HG03442 (cell line): ENCODE measurements around the gene PVALB.

Experiments
- ATAC-seq: cut with Tn5 transposase; IDR thresholded peaks from one replicate; pipeline ENCODE4 v1.9.1; 2021; ENCODE audit warnings: mild to moderate bottlenecking, moderate library complexity; ENCODE audit not compliant: unreplicated experiment

Gene PVALB

GRCh38 chr22:36815558-36816338 is 1.1 kb downstream of the PVALB start:
- no peak for ATAC-seq

- ATAC-seq = no peak
Measured at GRCh38 chr22:36814801-36815200, 2.0 kb downstream of the PVALB start.

DNA sequence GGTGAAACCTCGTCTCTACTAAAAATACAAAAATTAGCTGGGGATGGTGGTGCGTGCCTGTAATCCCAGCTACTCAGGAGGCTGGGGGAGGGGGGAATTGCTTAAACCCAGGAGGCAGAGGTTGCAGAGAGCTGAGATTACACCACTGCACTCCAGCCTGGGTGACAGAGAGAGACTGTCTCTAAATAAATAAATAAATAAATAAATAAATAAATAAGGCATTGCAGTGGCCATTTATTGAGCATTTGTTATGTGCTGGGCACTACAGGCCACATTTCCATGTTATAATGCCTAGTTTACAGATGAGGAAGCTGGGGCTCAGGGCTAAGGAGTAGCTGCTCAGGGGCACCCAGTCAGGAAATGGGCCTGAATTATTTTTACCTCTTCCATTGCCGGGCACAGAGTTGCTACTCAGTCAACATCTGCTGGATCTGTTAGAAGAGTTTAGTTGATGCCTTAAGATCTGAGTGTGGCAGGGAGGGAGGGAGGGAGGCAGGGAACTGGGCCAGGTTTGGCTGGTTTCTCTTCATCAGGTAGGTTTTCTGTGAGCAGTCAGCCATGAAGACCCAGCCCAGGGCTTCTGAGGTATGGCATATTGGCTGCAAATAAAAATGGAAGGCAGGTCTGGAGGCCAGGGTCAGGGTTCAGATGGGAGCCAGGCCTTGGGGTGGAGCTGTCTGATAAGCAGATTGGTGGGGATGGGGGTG is 5.6 kb downstream of the PVALB start:
- ATAC-seq = no peak

GRCh38 chr22:36809351-36809750 is 7.5 kb downstream of the PVALB start:
- ATAC-seq = no peak

GRCh38 chr22:36808721-36809344 is 8.0 kb downstream of the PVALB start:
- ATAC-seq = no peak

DNA sequence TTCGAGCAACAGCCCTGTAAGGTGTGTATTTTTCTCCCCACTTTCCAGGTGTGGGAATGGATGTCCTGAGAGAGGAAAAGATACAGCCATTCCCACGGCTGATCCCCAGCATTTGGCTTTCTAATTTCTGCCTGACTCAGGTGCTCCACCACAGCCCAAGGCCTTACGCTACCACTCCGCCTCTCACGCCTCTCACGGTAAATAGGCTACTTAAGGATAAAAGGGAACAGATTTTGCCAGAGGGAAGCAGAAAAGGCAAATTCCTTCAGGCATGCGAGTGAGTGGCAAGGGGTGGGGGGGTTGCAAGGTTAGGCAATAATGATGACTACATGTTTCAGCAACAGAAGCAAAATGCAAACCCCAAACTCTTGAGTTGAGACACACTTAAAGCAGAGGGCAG is 9.2 kb downstream of the PVALB start:
- no peak for ATAC-seq

GRCh38 chr22:36806835-36807234 is 10.0 kb downstream of the PVALB start:
- ATAC-seq = no peak

- ATAC-seq = no peak
Measured at GRCh38 chr22:36803358-36803757, 13.5 kb downstream of the PVALB start.

DNA sequence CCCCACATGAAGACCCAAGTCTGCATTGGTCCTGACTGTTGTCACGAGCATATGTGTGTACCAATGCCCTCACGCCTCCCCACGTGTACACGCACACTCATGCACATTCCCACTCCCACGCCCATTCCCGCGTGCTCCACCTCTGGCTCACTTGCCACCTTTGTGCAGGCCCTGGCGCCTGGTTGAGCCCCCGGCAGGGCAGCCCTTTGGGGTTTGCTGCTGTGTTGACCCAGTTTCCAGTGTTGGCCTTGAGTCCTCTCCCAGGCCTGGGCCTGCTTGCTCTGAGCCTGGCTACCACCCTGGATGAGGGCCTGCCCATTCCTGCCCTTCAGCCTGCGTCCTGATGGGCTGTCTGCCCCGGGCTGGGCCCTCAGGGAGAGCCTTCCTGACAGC is 18.2 kb downstream of the PVALB start:
- ATAC-seq = no peak

DNA sequence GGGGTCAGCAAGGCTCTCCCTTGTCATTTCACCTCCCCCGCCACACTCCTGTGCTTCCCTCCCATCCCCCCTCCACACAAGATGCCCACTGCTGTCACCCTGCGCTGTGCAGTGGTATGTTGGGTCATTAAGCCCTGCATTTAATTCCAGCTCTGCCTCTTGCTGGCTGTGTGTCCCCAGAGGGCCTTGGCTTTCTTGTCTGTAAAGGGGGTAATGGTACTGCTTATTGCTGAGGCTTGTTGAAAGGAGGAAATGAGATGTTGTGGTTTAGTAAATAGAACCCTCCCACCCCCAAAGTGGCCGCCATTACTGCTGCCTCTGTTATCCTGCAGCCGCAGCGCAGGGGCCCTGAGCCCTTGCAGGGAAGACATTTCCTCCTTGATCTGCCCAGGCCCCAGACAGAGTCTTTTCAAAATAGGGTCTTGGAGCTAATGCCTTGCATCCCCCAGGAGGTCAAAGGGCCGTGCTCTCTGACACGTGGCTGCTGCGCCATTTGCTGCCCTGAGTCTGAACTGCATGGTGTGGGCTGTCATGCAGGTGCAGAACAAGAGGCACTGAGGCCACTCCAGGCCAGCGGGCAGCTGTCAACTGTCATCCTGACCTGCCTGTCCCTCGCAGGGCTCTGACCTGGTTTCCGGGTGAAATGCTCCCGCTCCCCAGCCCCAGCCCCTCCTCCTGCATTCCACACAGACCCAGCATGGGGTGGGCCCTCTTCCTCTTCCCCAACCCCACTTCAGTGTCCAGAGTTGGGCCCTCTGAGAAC is 18.7 kb downstream of the PVALB start:
- ATAC-seq = no peak

GRCh38 chr22:36797374-36797773 is 19.5 kb downstream of the PVALB start:
- ATAC-seq = no peak

DNA sequence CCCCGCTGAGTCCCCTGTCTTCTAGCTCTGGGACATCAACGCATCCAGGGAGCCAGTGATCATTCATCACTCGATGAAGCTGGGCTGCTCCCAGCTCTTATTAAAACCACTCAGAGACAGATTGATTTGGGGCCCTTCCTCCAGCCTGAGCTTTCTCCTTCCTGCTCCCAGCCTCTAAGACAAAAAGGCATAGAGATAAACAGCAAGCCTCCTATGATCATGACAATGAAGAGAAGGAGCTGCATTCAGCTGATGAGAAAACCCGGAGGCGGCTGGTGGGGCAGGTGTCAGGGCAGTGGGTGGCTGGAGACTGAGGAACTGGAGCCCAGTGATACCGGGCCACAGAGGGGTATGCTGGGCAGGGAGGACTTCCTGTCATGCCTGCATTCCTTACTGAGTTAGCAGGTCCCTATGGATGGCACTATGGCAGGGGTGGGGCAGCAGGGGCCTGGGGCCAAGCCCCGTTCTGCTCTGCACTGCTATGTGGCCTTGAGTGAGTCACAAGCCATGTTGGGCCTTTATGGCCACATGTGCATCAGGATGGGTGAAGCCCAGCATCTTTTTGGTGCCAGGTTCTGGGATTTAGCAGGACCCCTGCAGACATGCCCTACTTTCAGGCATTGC is 20.2 kb downstream of the PVALB start:
- no peak for ATAC-seq

DNA sequence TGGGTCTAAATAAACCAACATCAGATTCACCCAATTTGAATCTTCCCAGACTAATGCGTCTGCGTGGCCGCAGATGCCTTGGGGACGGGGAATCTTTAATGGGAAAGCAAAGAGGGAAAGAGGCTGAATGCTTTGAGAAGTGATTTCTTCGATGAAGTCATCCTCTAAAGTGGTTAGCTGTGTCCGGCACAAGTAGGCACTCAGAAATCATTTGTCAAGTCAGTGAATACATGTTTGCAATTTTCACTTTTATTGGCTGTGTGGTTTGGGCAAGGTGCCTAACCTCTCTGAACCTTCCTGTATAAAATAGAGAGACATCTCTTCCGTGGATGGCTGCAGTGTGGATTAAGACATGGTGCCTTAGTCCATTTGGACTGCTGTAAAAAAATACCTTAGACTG is 21.2 kb downstream of the PVALB start:
- ATAC-seq = no peak

GRCh38 chr22:36790648-36791047 is 26.2 kb downstream of the PVALB start:
- no peak for ATAC-seq

GRCh38 chr22:36787204-36787988 is 29.4 kb downstream of the PVALB start:
- ATAC-seq = no peak

GRCh38 chr22:36783743-36784142 is 33.1 kb downstream of the PVALB start:
- no peak for ATAC-seq

DNA sequence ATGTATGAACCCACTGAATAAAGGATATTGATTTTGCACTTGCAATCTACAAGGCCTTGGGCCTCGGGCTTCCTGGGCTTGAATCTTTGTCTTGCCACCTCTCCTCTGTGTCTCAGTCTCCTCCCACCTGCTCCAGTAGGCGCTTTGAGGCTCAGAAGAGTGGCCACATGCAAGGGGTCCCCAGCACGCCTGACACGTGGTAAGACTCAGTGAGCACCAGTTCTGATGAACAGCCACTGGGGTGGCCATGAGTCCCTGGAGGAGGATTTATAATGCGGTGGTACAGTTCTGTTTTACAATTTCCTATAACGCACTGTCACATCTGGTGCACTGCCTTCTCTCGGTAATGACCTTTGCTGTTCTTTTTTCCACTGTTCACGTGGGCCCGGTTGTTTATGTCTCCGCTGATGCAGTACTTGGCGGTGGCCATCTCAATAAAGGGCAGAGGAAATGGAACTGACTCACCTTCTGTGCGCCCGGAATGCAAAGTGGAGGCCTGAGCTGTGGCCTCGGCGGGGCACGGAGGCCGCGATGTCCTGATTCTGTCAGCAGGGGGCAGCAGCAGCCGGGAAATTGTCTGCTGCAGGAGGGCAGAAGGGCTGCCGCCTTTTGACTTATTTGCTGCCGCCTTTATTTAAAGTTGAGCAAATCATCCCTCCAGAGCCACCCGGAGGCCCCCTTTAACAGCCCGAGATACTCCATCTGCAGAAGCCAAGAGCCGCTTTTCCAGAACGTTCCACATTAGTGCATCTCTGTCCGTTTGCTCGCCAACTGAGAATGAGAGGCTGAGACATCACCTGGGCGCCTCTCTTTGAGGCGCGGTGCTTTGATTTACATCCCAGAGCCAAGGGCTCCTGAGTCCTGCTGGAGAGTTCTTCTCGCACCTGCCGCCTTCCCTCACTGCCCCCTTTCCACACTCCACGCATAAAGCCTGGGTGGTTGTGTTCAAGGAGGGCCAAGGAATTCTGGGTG is 34.9 kb downstream of the PVALB start:
- no peak for ATAC-seq

DNA sequence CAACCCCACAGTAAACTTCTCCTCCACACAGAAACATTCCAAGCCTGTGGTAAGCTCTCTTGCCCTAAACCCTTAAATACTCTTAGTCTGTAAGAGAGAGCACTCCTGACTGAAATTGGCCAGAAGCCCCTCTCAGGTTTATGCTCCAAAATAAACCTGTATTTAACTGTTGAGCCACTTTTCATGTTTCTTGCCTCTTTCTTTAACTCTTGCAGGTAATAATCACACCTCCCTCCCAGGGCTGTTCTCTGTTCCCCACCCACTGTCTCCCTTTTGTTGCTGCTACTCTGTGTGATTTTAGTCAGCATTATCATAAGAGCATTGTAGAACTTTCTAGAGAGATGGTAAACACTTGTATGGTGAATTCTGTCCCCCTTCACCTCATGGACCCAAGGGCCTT is 38.8 kb downstream of the PVALB start:
- ATAC-seq = no peak

GRCh38 chr22:36776722-36777121 is 40.1 kb downstream of the PVALB start:
- ATAC-seq = no peak
